ENCODE data around the gene HORMAD2.
A peak's percentile ranks its signal among the peaks of the same experiment; 100 is the strongest.

HORMAD2 gene

DNA sequence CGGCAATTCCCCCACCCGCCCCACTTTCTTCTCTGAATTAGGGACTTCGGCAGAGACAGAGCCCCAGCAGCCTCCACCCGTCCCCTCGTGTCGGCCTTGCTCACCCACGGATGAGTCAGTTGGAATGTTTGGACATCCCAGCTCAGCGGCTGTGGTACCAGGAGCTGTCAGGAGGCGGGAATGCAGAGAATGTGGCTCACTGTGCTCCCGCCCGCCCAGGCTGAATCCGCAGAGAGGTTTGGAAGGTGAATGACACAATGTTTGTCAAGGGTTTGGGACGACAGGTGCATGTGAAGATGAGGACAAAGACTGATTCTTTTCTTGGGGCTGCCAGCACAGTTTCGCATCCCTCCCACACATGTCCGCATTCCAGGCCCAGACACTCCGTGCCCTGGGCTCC is 126.7 kb downstream of the HORMAD2 start:
- in situ Hi-C loops (cut with HindIII; ENCODE audit: low sequenced_read_pairs): no loop called here
- H3K4me3 ChIP-seq (ENCODE audit: low read depth, low read length): no peak overlapping the region
- peak; percentile 94 for DNase-seq (ENCODE audit: low read depth, low spot score)
- TF ChIP-seq, protein P1, sequence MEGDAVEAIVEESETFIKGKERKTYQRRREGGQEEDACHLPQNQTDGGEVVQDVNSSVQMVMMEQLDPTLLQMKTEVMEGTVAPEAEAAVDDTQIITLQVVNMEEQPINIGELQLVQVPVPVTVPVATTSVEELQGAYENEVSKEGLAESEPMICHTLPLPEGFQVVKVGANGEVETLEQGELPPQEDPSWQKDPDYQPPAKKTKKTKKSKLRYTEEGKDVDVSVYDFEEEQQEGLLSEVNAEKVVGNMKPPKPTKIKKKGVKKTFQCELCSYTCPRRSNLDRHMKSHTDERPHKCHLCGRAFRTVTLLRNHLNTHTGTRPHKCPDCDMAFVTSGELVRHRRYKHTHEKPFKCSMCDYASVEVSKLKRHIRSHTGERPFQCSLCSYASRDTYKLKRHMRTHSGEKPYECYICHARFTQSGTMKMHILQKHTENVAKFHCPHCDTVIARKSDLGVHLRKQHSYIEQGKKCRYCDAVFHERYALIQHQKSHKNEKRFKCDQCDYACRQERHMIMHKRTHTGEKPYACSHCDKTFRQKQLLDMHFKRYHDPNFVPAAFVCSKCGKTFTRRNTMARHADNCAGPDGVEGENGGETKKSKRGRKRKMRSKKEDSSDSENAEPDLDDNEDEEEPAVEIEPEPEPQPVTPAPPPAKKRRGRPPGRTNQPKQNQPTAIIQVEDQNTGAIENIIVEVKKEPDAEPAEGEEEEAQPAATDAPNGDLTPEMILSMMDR (IDR thresholded peaks at IDR 0.05; ENCODE audit: low read depth, low read length): no peak

DNA sequence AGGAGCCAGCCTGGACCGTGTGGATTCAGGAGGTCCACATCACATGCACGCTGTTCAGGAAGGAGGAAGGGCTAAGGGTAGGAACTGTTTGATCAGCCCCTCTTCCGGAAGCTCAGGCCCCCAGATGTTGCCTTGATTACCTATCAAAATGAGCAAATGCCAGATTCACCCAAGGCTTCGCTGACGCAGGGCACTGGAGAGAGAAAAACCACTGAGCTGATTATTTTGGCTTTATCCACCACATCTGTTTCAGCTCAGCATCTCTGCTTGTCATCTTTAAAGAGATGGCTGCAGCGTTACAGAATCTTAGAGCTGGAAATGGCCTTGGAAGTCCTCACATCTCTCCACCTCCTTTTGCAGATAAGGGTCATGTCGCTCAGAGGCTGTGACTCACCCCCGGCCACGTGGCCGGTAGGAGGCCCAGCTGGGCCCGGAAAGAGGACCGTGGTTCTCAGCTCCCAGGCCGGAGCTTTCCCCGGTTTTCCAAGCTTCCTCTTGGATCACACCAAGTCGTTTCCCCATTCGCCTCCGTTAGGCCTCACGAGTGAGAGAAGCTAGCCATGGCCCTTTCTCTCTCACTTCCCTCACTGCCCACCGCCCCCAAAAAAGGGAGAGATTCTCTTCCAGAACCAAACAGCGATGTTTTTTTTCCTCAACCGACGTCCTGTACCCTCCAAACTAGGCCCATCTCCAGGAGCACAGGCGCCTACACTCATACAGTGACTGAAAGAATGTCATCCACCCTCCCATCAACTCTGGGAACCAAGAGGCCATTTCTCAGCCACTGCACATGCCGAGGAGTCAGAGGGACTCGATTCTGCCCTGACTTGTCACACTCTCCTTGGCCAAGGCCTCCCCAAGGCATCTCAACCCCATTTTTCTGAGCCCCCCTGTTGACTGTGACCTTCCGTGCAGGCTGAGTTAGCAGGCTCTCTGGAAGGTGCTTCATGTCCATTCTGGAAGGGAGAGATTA is 128.7 kb downstream of the HORMAD2 start:
- TF ChIP-seq, protein P1 (IDR thresholded peaks at IDR 0.05; ENCODE audit: low read depth, low read length): no peak
- DNase-seq (ENCODE audit: low read depth, low spot score): peak; percentile 83
- in situ Hi-C loops (cut with HindIII; ENCODE audit: low sequenced_read_pairs): no loop called here
- no peak overlapping the region for H3K4me3 ChIP-seq (ENCODE audit: low read depth, low read length)

DNA sequence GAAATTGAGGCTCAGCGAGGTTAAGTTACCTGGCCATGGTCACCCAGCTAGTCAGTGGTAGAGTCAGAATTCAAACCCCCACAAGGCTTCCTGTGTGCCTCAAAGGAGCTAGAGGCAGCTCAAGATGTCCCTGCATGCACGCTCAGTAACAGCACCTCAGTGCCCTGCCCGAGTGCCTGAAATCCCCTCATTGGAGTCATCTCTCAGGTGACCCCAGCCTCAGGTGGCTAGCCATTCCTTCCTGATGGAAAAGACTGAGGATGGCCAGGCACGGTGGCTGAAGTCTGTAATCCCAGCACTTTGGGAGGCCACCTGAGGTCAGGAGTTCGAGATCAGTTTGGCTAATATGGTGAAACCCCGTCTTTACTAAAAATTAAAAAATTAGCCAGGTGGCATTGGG is 129.4 kb downstream of the HORMAD2 start:
- TF ChIP-seq, protein P1 (IDR thresholded peaks at IDR 0.05; ENCODE audit: low read depth, low read length): no peak
- DNase-seq (ENCODE audit: low read depth, low spot score): no peak
- in situ Hi-C loops (cut with HindIII; ENCODE audit: low sequenced_read_pairs): no loop called here
- no peak overlapping the region for H3K4me3 ChIP-seq (ENCODE audit: low read depth, low read length)

DNA sequence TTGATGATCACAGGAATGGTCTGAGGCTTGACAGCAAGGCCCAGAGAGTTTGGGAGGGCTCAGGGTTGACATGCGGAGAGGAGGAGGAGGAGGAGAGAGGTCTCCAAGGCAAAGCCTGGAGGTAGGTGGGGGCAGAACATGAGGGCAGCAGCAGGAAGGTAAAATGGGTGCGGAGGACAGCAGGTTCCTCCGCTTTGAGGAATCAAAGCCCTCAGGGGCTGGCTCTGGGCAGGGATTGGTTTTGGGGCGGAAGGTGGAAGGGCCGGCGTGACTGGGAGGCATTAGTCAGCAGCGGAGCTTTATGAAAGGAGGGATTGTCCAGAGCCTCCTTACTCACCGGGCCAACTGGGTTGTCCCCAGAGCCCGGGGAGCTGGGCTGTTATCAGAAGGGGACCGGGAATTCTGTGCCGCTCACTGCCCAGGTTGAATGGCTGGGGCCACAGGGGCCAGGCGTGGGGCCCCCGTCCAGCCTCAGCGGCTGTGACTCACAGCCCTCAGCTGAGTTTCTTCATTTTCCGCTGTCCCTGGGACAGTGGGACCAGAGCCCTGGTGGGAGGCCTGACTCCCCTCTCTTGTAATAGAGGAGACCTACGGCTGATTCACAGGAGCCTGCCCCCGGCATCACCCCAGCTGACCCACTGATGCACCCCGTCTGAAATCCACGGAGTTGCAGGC is 130.1 kb downstream of the HORMAD2 start:
- DNase-seq (ENCODE audit: low read depth, low spot score): peak; percentile 79
- in situ Hi-C loops (cut with HindIII; ENCODE audit: low sequenced_read_pairs): no loop called here
- H3K4me3 ChIP-seq (ENCODE audit: low read depth, low read length): no peak overlapping the region
- TF ChIP-seq, protein P1 (IDR thresholded peaks at IDR 0.05; ENCODE audit: low read depth, low read length): no peak

DNA sequence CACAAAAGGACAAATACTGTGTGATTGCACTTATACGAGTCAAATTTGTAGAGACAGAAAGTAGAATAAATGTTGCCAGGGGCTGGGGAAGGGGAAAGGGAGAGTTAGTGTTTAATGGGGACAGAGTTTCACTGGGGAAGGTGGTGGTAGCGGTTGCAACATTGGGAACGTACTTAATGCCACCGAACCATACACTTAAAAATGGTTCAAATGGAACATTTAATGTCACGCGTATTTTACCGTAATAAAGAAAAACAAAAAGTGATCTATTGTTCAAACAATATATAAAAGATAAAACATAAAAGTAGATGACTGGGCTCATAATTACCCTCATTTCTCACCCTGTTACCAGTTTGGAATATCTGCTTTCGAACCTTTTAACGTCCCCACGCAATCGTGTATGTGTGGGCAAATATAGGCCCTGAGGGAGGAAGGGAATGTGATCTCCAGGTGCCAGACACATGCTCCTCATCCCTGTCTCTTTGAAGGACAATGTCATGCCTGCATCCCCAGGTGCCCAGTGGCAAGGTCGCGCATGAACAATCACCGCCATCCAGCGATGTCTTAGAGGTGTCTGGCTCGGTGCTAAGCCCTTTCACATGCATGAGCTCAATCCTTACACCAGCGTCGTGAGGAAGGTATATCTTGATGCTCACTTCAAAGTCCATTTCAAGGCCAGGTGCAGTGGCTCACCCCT is 131.0 kb downstream of the HORMAD2 start:
- TF ChIP-seq, protein P1 (IDR thresholded peaks at IDR 0.05; ENCODE audit: low read depth, low read length): no peak
- H3K4me3 ChIP-seq (ENCODE audit: low read depth, low read length): no peak overlapping the region
- in situ Hi-C loops (cut with HindIII; ENCODE audit: low sequenced_read_pairs): no loop called here
- DNase-seq (ENCODE audit: low read depth, low spot score): no peak

DNA sequence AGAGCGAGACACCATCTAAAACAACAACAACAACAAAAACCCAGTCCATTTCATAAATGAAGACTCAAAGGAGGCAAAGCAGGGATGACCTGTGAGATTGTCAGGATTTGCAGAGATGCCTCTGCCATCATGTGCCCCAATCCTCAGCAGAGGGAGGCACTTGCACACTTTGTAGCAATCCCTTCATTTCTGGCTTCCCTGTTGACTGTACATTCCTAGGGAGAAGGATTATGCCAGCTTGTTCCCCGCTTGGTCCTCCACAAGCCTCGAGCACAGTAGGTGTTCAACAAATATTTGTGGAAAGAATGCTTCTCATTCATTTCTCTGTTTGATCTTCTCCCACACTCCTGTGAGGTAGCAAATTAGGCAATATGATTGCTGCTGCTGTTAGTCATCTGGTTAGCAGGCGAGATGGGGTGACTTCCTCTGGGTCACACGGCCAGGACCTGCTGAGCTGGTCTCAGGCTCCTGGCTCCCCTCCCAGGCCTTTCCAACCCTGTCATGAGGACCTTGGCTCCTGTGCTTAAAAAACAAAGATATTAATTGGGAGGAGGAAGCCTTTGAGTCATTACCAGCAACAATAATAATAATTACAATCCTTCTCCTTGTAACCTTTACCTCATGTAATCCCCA is 132.2 kb downstream of the HORMAD2 start:
- no peak overlapping the region for H3K4me3 ChIP-seq (ENCODE audit: low read depth, low read length)
- TF ChIP-seq, protein P1 (IDR thresholded peaks at IDR 0.05; ENCODE audit: low read depth, low read length): peak; percentile 27
- peak; percentile 94 for DNase-seq (ENCODE audit: low read depth, low spot score)
- in situ Hi-C loops (cut with HindIII; ENCODE audit: low sequenced_read_pairs): no loop called here

Measured in astrocyte of the spinal cord (primary cell).